WERI-Rb-1 (cell line): ENCODE results near the gene MEIS2.

Experiments used
- DNase-seq: peaks from one replicate; pipeline ENCODE4 v3.0.0-alpha.2; 2020
- H3K27ac ChIP-seq: fragments of 250-450 bp; sonication (Bioruptor Pico); 2 replicates; pipeline ENCODE4 v1.5.1; 2020; ENCODE audit warnings: mild to moderate bottlenecking, moderate library complexity
- H3K27me3 ChIP-seq: fragments of 250-450 bp; sonication (Bioruptor Pico); 2 replicates; pipeline ENCODE4 v1.5.1; 2021; ENCODE audit warnings: mild to moderate bottlenecking, low read depth, moderate library complexity; ENCODE audit not compliant: insufficient read depth, severe bottlenecking
- H3K36me3 ChIP-seq: fragments of 250-450 bp; sonication (Bioruptor Pico); 2 replicates; pipeline ENCODE4 v1.5.1; 2020; ENCODE audit warnings: mild to moderate bottlenecking, moderate library complexity
- H3K4me3 ChIP-seq: 2 replicates; pipeline ENCODE4 v1.5.1; 2011; ENCODE audit warnings: low read depth, mild to moderate bottlenecking, control low read depth, low read length
- H3K9me3 ChIP-seq: fragments of 250-450 bp; sonication (Bioruptor Pico); 2 replicates; pipeline ENCODE4 v1.5.1; 2021; ENCODE audit warnings: mild to moderate bottlenecking, moderate library complexity; ENCODE audit not compliant: severe bottlenecking
- CTCF ChIP-seq: IDR thresholded peaks from 2 replicates; pipeline ENCODE4 v1.5.1; 2011; ENCODE audit warnings: low read depth, mild to moderate bottlenecking, control low read depth, inconsistent platforms, low read length

MEIS2 gene

GRCh38 chr15:37056177-37057121 is 43.9 kb downstream of the MEIS2 start:
- DNase-seq: no peak
- no peaks in the 10 kb centered on the region for H3K9me3 ChIP-seq
- H3K27ac ChIP-seq: no peak overlapping the region
- H3K27me3 ChIP-seq: no peaks in the 10 kb centered on the region
- TF ChIP-seq CTCF: no peak
- H3K4me3 ChIP-seq: no peak overlapping the region
- H3K36me3 ChIP-seq: peaks cover 92% of the 10 kb centered on the region

- TF ChIP-seq CTCF: no peak
- Histone ChIP-seq H3K9me3 (no peaks in the 10 kb centered on the region), H3K36me3 (peaks cover 95% of the 10 kb centered on the region), H3K27ac (no peak overlapping the region), H3K4me3 (no peak overlapping the region), H3K27me3 (no peaks in the 10 kb centered on the region)
- DNase-seq: no peak
These were observed 44.9 kb downstream of the MEIS2 start for GRCh38 chr15:37055481-37055880.

- Histone ChIP-seq H3K9me3 (no peaks in the 10 kb centered on the region), H3K27me3 (no peaks in the 10 kb centered on the region), H3K27ac (no peak overlapping the region), H3K36me3 (peaks cover 87% of the 10 kb centered on the region), H3K4me3 (no peak overlapping the region)
- DNase-seq: no peak
- no peak for TF ChIP-seq CTCF
These were observed 46.0 kb downstream of the MEIS2 start for GRCh38 chr15:37054336-37054735.

- Histone ChIP-seq H3K9me3 (no peaks in the 10 kb centered on the region), H3K27me3 (no peaks in the 10 kb centered on the region), H3K27ac (no peak overlapping the region), H3K36me3 (peaks cover 78% of the 10 kb centered on the region), H3K4me3 (no peak overlapping the region)
- DNase-seq: no peak
- TF ChIP-seq CTCF: no peak
These were observed 47.2 kb downstream of the MEIS2 start for GRCh38 chr15:37053166-37053565.

- H3K36me3 ChIP-seq: peaks cover 56% of the 10 kb centered on the region
- no peaks in the 10 kb centered on the region for H3K9me3 ChIP-seq
- no peaks in the 10 kb centered on the region for H3K27me3 ChIP-seq
- no peak overlapping the region for H3K27ac ChIP-seq
- no peak for TF ChIP-seq CTCF
- no peak overlapping the region for H3K4me3 ChIP-seq
- DNase-seq: no peak
These were observed 50.0 kb downstream of the MEIS2 start for GRCh38 chr15:37050345-37050744.
